ENCODE results near the gene FGD4.

- TF ChIP-seq, protein P1, sequence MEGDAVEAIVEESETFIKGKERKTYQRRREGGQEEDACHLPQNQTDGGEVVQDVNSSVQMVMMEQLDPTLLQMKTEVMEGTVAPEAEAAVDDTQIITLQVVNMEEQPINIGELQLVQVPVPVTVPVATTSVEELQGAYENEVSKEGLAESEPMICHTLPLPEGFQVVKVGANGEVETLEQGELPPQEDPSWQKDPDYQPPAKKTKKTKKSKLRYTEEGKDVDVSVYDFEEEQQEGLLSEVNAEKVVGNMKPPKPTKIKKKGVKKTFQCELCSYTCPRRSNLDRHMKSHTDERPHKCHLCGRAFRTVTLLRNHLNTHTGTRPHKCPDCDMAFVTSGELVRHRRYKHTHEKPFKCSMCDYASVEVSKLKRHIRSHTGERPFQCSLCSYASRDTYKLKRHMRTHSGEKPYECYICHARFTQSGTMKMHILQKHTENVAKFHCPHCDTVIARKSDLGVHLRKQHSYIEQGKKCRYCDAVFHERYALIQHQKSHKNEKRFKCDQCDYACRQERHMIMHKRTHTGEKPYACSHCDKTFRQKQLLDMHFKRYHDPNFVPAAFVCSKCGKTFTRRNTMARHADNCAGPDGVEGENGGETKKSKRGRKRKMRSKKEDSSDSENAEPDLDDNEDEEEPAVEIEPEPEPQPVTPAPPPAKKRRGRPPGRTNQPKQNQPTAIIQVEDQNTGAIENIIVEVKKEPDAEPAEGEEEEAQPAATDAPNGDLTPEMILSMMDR (IDR thresholded peaks at IDR 0.05), result no peak
- TF ChIP-seq EP300 (IDR thresholded peaks at IDR 0.05), result no peak
- TF ChIP-seq POLR2AphosphoS5 (IDR thresholded peaks at IDR 0.05), result no peak
- TF ChIP-seq POLR2A (IDR thresholded peaks at IDR 0.05), result no peak
Measured at GRCh38 chr12:32497864-32498263, 98.5 kb downstream of the FGD4 start.
